H54 (cell line): ENCODE measurements around the gene ANKFN1.

Experiments
- DNase-seq: peaks from one replicate; pipeline ENCODE4 v3.0.0; 2011; ENCODE audit warnings: low spot score, mixed read lengths; ENCODE audit not compliant: insufficient read length
- FAIRE-seq: peaks from 3 replicates; lab custom pipeline; 2011; peaks lifted over from hg19 to GRCh38; lab: Jason Lieb, UNC
- POLR2A ChIP-seq: IDR thresholded peaks from 2 replicates; pipeline ENCODE4 v1.6.1; 2011; ENCODE audit warnings: low read depth, mild to moderate bottlenecking, low read length

The ANKFN1 gene

GRCh38 chr17:56545930-56546329, 392.7 kb downstream of the ANKFN1 start:
- no peak for DNase-seq

GRCh38 chr17:56548661-56549060, 395.4 kb downstream of the ANKFN1 start:
- no peak for DNase-seq

More at GRCh38 chr17:56545930-56546329, 392.7 kb downstream of the ANKFN1 start:
- FAIRE-seq = no peak
- no peak for TF ChIP-seq POLR2A

GRCh38 chr17:56549501-56549900, 396.2 kb downstream of the ANKFN1 start:
- DNase-seq (no peak), FAIRE-seq (no peak)
- TF ChIP-seq POLR2A = no peak

More at GRCh38 chr17:56548661-56549060, 395.4 kb downstream of the ANKFN1 start:
- no peak for TF ChIP-seq POLR2A
- FAIRE-seq = no peak

- FAIRE-seq = no peak
- no peak for DNase-seq
- TF ChIP-seq POLR2A = no peak
Measured at GRCh38 chr17:56557682-56558081, 404.4 kb downstream of the ANKFN1 start.

GRCh38 chr17:56558088-56558487, 404.8 kb downstream of the ANKFN1 start:
- FAIRE-seq (no peak), DNase-seq (no peak)
- no peak for TF ChIP-seq POLR2A
